PC-3 (cell line): ENCODE measurements around the gene A2ML1. TPM values are rescaled to one million over a fixed set of nuclear protein-coding genes. Genes with fewer than 3 reads are reported as not detected.
A peak's percentile ranks its signal among the peaks of the same experiment; 100 is the strongest.

ENCODE experiments used
- ATAC-seq: fragments of 200-7000 bp; cut with Tn5 transposase; 2 replicates; pipeline ENCODE4 v1.9.1; 2020; ENCODE audit warnings: mild to moderate bottlenecking, moderate library complexity
- BruUV-seq: library from RNA; stranded (reverse); fragments of 400-500 nt; replicated peaks from 2 replicates; lab custom pipeline; 2021; lab: Mats Ljungman, UMichigan
- CTCF ChIA-PET: fragments of 300-600 bp; sonication (Branson Sonifier 250); formaldehyde crosslinking; loops from one replicate; lab custom pipeline; 2022; ENCODE audit warnings: antibody characterized with exemption; lab: Charles Lee
- POLR2A ChIA-PET: fragments of 300-600 bp; sonication (Branson Sonifier 250); formaldehyde crosslinking; loops from one replicate; lab custom pipeline; 2022; ENCODE audit warnings: antibody characterized with exemption; ENCODE audit not compliant: unreplicated experiment; lab: Charles Lee
- DNase-seq: peaks from one replicate; pipeline ENCODE4 v3.0.0-alpha.2; 2015
- H2AFZ ChIP-seq: fragments of 300-600 bp; sonication (generic); 2 replicates; pipeline ENCODE4 v1.6.0; 2016; ENCODE audit warnings: antibody characterized with exemption, low read length
- H3F3A ChIP-seq: fragments of 300-600 bp; sonication (generic); one replicate; pipeline ENCODE4 v1.6.0; 2017; ENCODE audit warnings: antibody characterized with exemption, low read length, control low read depth, mild to moderate bottlenecking; ENCODE audit not compliant: unreplicated experiment
- H3K27ac ChIP-seq: fragments of 300-600 bp; sonication (generic); 2 replicates; pipeline ENCODE4 v1.5.1; 2016; ENCODE audit warnings: mild to moderate bottlenecking, low read length
- H3K27me3 ChIP-seq: fragments of 300-600 bp; sonication (generic); 2 replicates; pipeline ENCODE4 v1.6.1; 2016; ENCODE audit warnings: low read length, mixed read lengths
- H3K36me3 ChIP-seq: fragments of 300-600 bp; sonication (generic); 2 replicates; pipeline ENCODE4 v1.6.1; 2016; ENCODE audit warnings: low read depth, mixed run types, low read length, mixed read lengths
- H3K4me1 ChIP-seq: fragments of 300-600 bp; sonication (generic); 2 replicates; pipeline ENCODE4 v1.5.1; 2016; ENCODE audit warnings: low read length; ENCODE audit not compliant: insufficient read depth
- H3K4me2 ChIP-seq: fragments of 300-600 bp; sonication (generic); 2 replicates; pipeline ENCODE4 v1.6.0; 2016; ENCODE audit warnings: low read length
- H3K4me3 ChIP-seq: fragments of 300-600 bp; sonication (generic); 2 replicates; pipeline ENCODE4 v1.5.1; 2016; ENCODE audit warnings: mild to moderate bottlenecking, low read length, mixed read lengths
- H3K79me2 ChIP-seq: fragments of 300-600 bp; sonication (generic); 2 replicates; pipeline ENCODE4 v1.6.1; 2017; ENCODE audit warnings: low read length, mixed read lengths
- H3K9ac ChIP-seq: fragments of 300-600 bp; sonication (generic); 2 replicates; pipeline ENCODE4 v1.6.0; 2016; ENCODE audit warnings: mild to moderate bottlenecking, low read length
- H3K9me2 ChIP-seq: fragments of 300-600 bp; sonication (generic); replicated peaks from 2 replicates; pipeline ENCODE4 v1.6.1; 2016; ENCODE audit warnings: mixed run types, low read length, mixed read lengths
- H3K9me3 ChIP-seq: fragments of 300-600 bp; sonication (generic); 2 replicates; pipeline ENCODE4 v1.6.1; 2016; ENCODE audit warnings: low read length, mixed read lengths
- H4K20me1 ChIP-seq: fragments of 300-600 bp; sonication (generic); 2 replicates; pipeline ENCODE4 v1.6.1; 2016; ENCODE audit warnings: low read length, mixed read lengths
- EZH2 ChIP-seq: fragments of 300-600 bp; sonication (generic); IDR thresholded peaks from one replicate; pipeline ENCODE4 v1.6.1; 2017; ENCODE audit warnings: antibody characterized with exemption, mild to moderate bottlenecking, low read length; ENCODE audit not compliant: unreplicated experiment
- EZH2phosphoT487 ChIP-seq: fragments of 300-600 bp; sonication (generic); IDR thresholded peaks from 2 replicates; pipeline ENCODE4 v1.6.1; 2018; ENCODE audit warnings: mild to moderate bottlenecking, antibody characterized with exemption, low read length, borderline replicate concordance
- intact Hi-C: fragments of 100-400 bp; cut with micrococcal nuclease; formaldehyde crosslinking; loops from 2 replicates; pipeline ENCODE4 v1.9.0; 2023
- total RNA-seq: library from RNA; depleted of rRNA; stranded (reverse); fragments of >200 nt; gene quantifications from 2 replicates; pipeline ENCODE4 v1.2.3, GENCODE V29; 2014
- TF ChIP-seq, protein P1 (sequence below): fragments of 300-600 bp; sonication (generic); conservative IDR thresholded peaks from 2 replicates; pipeline ENCODE4 v1.5.1; 2017; ENCODE audit warnings: antibody characterized with exemption, low read depth, mild to moderate bottlenecking, low read length

The A2ML1 gene
- total RNA-seq, 1 experiment from 2014 or later, result 0.36 TPM

DNA sequence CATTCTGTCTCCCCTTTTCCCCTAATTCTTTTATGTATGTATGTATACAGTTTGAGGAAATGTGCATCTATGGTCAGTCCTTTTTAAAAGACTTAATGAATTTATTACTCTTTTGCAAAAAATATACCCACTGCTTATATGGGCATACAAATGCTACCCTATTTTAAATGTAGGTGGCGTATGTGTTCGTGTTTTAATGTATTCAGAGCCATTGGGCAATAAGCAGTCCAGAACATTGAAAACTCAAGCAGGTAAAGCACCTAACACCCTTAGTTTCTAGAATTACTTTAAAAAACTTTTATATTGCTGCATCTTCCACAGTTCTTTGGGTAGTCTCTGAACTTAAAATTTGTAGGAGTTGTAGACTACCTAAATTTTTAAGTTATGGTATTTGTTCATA, 42.6 kb upstream of the A2ML1 start:
- ChIA-PET CTCF (interaction anchor here (0.6 kb wide), 1 partner anchor 36 kb away, joined by 3 read pairs; no protein-coding TSS in a partner anchor), POLR2A (no interaction called here)
- H3K79me2 ChIP-seq, result no peaks in the 10 kb centered on the region
- ATAC-seq (no peak), DNase-seq (peak; percentile 10)
- no peak overlapping the region for H3K4me2 ChIP-seq
- H4K20me1 ChIP-seq, result no peaks in the 10 kb centered on the region
- H2AFZ ChIP-seq, result no peak overlapping the region
- H3K9me3 ChIP-seq, result no peaks in the 10 kb centered on the region
- TF ChIP-seq EZH2, result no peak
- TF ChIP-seq, protein P1, sequence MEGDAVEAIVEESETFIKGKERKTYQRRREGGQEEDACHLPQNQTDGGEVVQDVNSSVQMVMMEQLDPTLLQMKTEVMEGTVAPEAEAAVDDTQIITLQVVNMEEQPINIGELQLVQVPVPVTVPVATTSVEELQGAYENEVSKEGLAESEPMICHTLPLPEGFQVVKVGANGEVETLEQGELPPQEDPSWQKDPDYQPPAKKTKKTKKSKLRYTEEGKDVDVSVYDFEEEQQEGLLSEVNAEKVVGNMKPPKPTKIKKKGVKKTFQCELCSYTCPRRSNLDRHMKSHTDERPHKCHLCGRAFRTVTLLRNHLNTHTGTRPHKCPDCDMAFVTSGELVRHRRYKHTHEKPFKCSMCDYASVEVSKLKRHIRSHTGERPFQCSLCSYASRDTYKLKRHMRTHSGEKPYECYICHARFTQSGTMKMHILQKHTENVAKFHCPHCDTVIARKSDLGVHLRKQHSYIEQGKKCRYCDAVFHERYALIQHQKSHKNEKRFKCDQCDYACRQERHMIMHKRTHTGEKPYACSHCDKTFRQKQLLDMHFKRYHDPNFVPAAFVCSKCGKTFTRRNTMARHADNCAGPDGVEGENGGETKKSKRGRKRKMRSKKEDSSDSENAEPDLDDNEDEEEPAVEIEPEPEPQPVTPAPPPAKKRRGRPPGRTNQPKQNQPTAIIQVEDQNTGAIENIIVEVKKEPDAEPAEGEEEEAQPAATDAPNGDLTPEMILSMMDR, result peak; percentile 23; the same call in 1 of the 2 replicates
- no peaks in the 10 kb centered on the region for H3F3A ChIP-seq
- no peaks in the 10 kb centered on the region for H3K27me3 ChIP-seq
- no peaks in the 10 kb centered on the region for H3K4me1 ChIP-seq
- no TSS peak for BruUV-seq
- H3K4me3 ChIP-seq, result no peak overlapping the region
- H3K9me2 ChIP-seq, result no peaks in the 10 kb centered on the region
- no peak overlapping the region for H3K27ac ChIP-seq
- intact Hi-C loops, result loop anchor here (1.0 to 5.0 kb wide), 2 partner anchors 111 to 257 kb away; no protein-coding TSS in a partner anchor
- H3K9ac ChIP-seq, result no peak overlapping the region
- H3K36me3 ChIP-seq, result no peaks in the 10 kb centered on the region

DNA sequence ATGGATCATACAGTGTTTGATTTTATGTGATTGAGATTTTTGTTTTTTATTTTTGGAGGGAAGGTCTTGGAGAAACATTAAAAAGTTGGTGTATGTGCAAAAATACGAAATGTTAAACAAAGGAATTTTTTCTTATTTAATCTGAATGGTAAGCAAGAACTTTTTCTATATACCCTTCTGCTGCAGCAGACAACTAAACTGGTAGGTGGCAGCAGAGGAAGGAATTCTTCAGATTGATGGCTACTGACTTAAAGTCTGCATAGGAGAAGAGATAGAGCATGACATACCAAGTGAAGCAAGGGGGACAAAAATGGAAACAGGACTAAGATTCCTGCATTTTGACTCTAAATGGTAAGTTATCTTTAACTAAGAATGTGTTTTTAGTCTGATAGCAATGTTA, 42.0 kb upstream of the A2ML1 start:
- no peaks in the 10 kb centered on the region for H3K4me1 ChIP-seq
- no peaks in the 10 kb centered on the region for H3K9me2 ChIP-seq
- ATAC-seq, result peak; percentile 68
- H3K27me3 ChIP-seq, result no peaks in the 10 kb centered on the region
- no peaks in the 10 kb centered on the region for H3K36me3 ChIP-seq
- no peak overlapping the region for H2AFZ ChIP-seq
- H3K4me3 ChIP-seq, result no peak overlapping the region
- POLR2A ChIA-PET, result no interaction called here
- no peaks in the 10 kb centered on the region for H3K79me2 ChIP-seq
- no peak overlapping the region for H3K27ac ChIP-seq
- no peak overlapping the region for H3K9ac ChIP-seq
- CTCF ChIA-PET, result interaction anchor here (0.6 kb wide), 1 partner anchor 36 kb away, joined by 3 read pairs; no protein-coding TSS in a partner anchor
- H4K20me1 ChIP-seq, result no peaks in the 10 kb centered on the region
- peak; percentile 37 for DNase-seq
- BruUV-seq, result no TSS peak
- TF ChIP-seq, protein P1, result peak; percentile 33; the same call in 1 of the 2 replicates
- no peak for TF ChIP-seq EZH2phosphoT487
- no peaks in the 10 kb centered on the region for H3F3A ChIP-seq
- no peak overlapping the region for H3K4me2 ChIP-seq
- intact Hi-C loops, result loop anchor here (1.0 to 5.0 kb wide), 2 partner anchors 111 to 257 kb away; no protein-coding TSS in a partner anchor
- no peaks in the 10 kb centered on the region for H3K9me3 ChIP-seq

DNA sequence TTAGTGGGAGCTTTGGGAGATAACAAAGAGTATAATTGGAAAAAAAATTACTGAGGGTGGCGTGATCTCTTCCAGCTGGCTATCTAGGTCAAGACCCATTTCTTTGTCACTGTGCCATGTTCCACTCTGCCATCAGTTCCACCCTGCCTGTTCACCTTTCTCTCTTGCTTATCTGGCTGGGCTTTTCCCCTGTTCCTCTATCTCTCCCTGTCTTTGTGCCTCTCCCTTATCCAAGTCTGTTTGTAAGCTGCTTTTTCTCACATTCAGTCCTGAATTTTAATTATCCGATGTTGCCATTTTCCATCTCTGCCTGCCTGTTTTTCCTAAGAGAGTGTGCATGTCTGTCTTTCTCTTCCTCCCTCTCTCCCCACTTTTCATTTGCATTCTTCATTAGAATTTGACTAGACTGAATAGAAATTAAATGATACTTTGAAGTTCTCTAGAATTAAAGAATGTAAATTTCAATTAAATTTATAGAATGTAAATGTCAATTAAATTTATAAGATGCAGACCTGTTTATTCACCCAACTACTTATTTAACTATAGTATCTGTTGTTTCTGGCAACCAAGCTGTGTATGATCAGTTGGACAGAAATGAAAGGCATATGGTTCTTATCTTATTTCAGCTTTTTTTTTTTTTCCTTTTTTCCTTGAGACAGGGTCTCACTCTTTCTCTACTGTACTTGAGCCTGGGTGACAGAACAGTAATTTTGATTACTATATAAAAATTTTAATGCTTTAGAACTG, 40.9 kb upstream of the A2ML1 start:
- Histone ChIP-seq H3K27me3 (no peaks in the 10 kb centered on the region), H3K9ac (no peak overlapping the region), H3K9me3 (no peaks in the 10 kb centered on the region), H3K4me3 (no peak overlapping the region), H2AFZ (no peak overlapping the region), H3K79me2 (no peaks in the 10 kb centered on the region), H4K20me1 (no peaks in the 10 kb centered on the region), H3F3A (no peaks in the 10 kb centered on the region), H3K9me2 (no peaks in the 10 kb centered on the region), H3K36me3 (no peaks in the 10 kb centered on the region), H3K4me1 (no peaks in the 10 kb centered on the region), H3K4me2 (no peak overlapping the region), H3K27ac (no peak overlapping the region)
- no peak for ATAC-seq
- TF ChIP-seq EZH2phosphoT487 (no peak), EZH2 (no peak)
- TF ChIP-seq, protein P1, result no peak
- intact Hi-C loops, result loop anchor here (5.0 kb wide), 1 partner anchor 256 kb away; no protein-coding TSS in a partner anchor
- no peak for DNase-seq
- ChIA-PET POLR2A (no interaction called here), CTCF (no interaction called here)
- no TSS peak for BruUV-seq
